ENCODE results near the gene ZDHHC14. TPM values are rescaled to one million over a fixed set of nuclear protein-coding genes. Genes with fewer than 3 reads are reported as not detected.
"Not testable (repeated sequence)": the region's sequence is repeated elsewhere in the genome, so short reads cannot be mapped to it uniquely, and the experiment has no call there.

ZDHHC14 gene
- total RNA-seq, 1 donor from 2014 or later, result 46.1 TPM

DNA sequence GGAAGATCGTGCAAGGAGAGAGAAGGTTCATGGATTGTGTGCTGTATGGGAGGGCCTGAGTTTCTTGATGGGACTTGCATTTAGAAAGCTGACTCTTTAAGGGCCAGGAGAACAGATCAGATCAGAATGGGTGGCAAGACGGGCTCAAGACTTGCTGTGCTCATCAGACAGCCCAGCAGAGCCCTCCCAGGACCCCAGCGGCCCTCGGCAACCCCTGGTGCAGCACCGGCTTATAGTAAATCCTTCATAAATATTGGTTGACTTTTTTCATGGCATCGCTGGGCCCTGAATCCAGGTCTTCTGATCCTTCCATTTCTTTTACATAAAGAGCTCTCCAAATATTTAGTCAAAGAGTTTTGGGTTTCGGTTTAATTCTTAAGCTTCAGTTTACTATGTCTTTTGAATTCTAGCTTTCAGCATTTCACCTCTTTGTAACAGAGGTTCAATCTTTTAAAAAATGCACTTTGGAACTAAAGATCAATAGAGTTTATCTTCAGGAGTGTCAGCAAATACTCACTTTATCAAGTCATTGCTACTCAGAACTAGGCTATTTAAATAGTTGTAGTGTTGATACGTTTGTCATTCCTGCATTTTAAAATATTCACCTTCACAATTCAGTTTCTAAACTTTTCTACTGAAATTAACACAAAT lies 205.6 kb downstream of the ZDHHC14 start:
- DNase-seq (ENCODE audit: extremely low read depth, low read depth, low spot score), result no peak

- DNase-seq (ENCODE audit: extremely low read depth, low read depth, low spot score), result no peak
These were observed 206.3 kb downstream of the ZDHHC14 start for GRCh38 chr6:157587127-157587926.

- not testable (repeated sequence) for DNase-seq (ENCODE audit: extremely low read depth, low read depth, low spot score)
These were observed 209.7 kb downstream of the ZDHHC14 start for GRCh38 chr6:157590654-157591053.

- DNase-seq (ENCODE audit: extremely low read depth, low read depth, low spot score), result no peak
These were observed 211.6 kb downstream of the ZDHHC14 start for GRCh38 chr6:157592541-157592940.

DNA sequence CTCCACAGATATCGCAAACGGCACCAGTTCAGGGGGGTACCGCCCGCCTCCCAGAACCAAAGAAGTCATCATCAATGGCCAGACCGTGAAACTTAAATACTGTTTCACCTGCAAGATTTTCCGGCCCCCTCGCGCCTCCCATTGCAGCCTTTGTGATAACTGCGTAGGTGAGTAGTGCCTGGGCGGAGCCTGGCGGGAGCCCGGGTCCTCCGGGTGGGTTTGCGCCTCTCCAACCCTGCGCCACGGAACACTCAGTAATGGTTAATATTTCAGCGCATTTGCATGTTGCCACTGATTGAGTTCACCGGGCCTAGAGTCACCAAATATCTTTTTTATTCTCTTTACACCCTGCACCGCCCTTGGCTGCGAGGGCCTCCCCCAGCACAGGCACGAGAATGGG lies 212.0 kb downstream of the ZDHHC14 start:
- DNase-seq (ENCODE audit: extremely low read depth, low read depth, low spot score), result no peak

GRCh38 chr6:157593596-157593995 lies 212.6 kb downstream of the ZDHHC14 start:
- DNase-seq (ENCODE audit: extremely low read depth, low read depth, low spot score), result no peak

DNA sequence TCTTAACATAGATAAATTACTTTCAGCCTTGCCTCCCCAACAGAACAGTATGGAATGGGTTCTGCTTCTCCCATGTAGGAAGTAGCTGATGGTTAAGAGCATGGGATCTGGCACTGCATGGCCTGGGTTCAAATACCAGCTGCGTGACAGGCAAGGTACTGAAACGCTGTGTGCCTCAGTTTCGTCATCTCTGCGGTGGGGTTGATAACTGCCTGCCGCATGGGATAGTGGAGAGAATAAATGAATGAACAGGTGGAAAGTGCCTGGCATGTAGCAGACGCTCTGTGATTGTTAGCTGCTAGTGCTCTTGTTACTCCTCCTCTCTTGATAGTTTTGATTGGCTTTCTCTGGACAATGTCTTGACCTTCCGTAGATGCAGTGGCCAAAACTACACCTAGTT lies 213.3 kb downstream of the ZDHHC14 start:
- no peak for DNase-seq (ENCODE audit: extremely low read depth, low read depth, low spot score)

- no peak for DNase-seq (ENCODE audit: extremely low read depth, low read depth, low spot score)
These were observed 214.8 kb downstream of the ZDHHC14 start for GRCh38 chr6:157595768-157596167.

GRCh38 chr6:157596461-157596860 lies 215.5 kb downstream of the ZDHHC14 start:
- no peak for DNase-seq (ENCODE audit: extremely low read depth, low read depth, low spot score)

DNA sequence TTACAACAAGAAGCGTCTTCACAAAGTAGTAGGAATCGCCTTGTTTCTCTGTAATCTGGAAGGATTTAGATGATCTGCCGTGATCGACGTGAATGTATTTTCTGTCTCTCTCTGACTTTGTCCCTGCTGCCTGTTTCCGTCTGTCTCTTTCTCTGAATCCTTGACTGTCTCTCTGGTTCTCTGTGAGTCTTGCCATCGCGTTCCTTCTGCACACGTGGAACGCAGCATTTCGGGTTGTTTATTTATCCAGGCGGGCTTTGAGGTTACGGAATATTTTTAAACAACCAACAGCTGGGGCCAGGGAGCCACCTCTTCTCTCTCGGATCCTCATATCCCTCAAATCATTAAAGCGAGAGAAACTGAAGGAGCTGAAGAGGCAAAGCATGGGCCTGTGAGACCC lies 215.9 kb downstream of the ZDHHC14 start:
- DNase-seq (ENCODE audit: extremely low read depth, low read depth, low spot score), result no peak

GRCh38 chr6:157597461-157598312 lies 216.7 kb downstream of the ZDHHC14 start:
- no peak for DNase-seq (ENCODE audit: extremely low read depth, low read depth, low spot score)

- no peak for DNase-seq (ENCODE audit: extremely low read depth, low read depth, low spot score)
These were observed 218.2 kb downstream of the ZDHHC14 start for GRCh38 chr6:157599191-157599590.

- no peak for DNase-seq (ENCODE audit: extremely low read depth, low read depth, low spot score)
These were observed 219.8 kb downstream of the ZDHHC14 start for GRCh38 chr6:157600807-157601206.

- no peak for DNase-seq (ENCODE audit: extremely low read depth, low read depth, low spot score)
These were observed 221.7 kb downstream of the ZDHHC14 start for GRCh38 chr6:157602521-157603295.

- no peak for DNase-seq (ENCODE audit: extremely low read depth, low read depth, low spot score)
These were observed 222.4 kb downstream of the ZDHHC14 start for GRCh38 chr6:157603314-157603940.

DNA sequence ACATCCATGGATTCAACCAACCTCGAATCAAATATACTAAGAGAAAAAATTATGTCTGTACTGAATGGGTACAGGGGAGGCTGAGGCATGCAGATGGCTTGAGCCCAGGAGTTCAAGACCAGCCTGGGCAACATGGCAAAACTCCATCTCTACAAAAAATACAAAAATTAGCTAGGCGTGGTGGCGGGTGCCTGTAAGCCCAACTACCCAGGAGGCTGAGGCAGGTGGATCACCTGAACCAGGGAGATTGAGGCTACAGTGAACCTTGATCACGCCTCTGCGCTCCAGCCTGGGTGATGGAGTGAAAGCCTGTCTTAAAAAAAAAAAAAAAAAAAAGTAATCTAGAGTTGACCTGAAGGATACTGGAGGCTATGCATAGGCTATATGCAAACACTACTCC lies 223.0 kb downstream of the ZDHHC14 start:
- no peak for DNase-seq (ENCODE audit: extremely low read depth, low read depth, low spot score)

DNA sequence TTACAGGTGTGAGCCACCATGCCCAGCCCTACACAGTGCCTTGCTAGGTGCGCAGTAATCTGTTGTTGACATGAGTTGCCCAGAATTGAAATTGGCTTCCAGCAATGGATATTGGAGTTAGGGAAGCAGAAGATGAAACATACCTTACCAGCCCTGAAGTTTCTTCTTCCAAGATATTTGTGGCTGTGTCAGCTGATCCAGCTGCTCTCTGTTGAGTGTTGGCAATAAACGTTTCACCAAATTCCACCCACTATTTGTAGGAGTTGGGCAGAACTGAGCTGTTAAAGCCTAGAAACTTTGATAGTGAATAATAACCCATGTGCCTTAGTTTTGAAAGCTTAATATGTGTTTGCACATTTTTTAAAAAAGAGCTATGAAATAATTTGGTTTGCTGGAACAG lies 223.8 kb downstream of the ZDHHC14 start:
- no peak for DNase-seq (ENCODE audit: extremely low read depth, low read depth, low spot score)

DNA sequence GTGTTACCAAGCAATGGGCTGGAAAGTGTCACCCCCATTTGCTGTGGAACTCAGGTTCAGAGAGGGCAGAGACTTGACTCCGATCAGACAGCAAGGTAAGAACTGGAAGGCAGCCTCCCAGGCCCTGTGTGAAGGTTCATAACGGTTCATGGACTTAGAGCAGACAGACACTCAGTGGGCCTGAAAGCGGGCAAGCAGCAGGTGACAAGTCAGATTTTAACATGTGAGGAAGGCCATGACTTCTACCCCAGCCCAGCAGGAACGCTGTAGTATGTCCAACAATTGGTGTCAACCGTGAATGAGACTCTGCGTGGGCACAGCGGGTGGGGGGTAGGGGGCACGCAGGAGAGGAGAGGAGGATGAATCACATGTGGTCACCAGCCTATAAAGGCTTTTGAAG lies 224.5 kb downstream of the ZDHHC14 start:
- DNase-seq (ENCODE audit: extremely low read depth, low read depth, low spot score), result no peak

- no peak for DNase-seq (ENCODE audit: extremely low read depth, low read depth, low spot score)
These were observed 225.5 kb downstream of the ZDHHC14 start for GRCh38 chr6:157606516-157606915.

Data from glomerular endothelial cell (primary cell).